Activated B cell treated with CpG ODN at 0.5 μM for 24 hours (primary cell): ENCODE data around the gene FOXN4. TPM values are rescaled to one million over a fixed set of nuclear protein-coding genes. Genes with fewer than 3 reads are reported as not detected.

ENCODE experiments used
- ATAC-seq: fragments of 200-7000 bp; cut with Tn5 transposase; one replicate; pipeline ENCODE4 v1.10.0; 2021; ENCODE audit warnings: low read depth, mild to moderate bottlenecking, moderate library complexity
- CTCF ChIA-PET: fragments of 350-600 bp; sonication (Branson Sonifier 250); formaldehyde crosslinking; loops from one replicate; lab custom pipeline; 2021; ENCODE audit warnings: antibody characterized with exemption; lab: Charles Lee
- POLR2A ChIA-PET: fragments of 350-600 bp; sonication (Branson Sonifier 250); formaldehyde crosslinking; loops from one replicate; lab custom pipeline; 2021; ENCODE audit warnings: antibody characterized with exemption; lab: Charles Lee
- DNase-seq: peaks from one replicate; pipeline ENCODE4 v3.0.0; 2022
- H3K27ac Mint-ChIP-seq: one replicate; pipeline ENCODE4 v1.8.0; 2020; ENCODE audit warnings: mixed read lengths
- H3K27me3 Mint-ChIP-seq: one replicate; pipeline ENCODE4 v1.8.0; 2021; ENCODE audit warnings: mixed read lengths
- H3K36me3 Mint-ChIP-seq: one replicate; pipeline ENCODE4 v1.8.0; 2021; ENCODE audit warnings: low read depth, mixed read lengths
- H3K4me1 Mint-ChIP-seq: one replicate; pipeline ENCODE4 v1.8.0; 2021; ENCODE audit warnings: mixed read lengths
- H3K4me3 Mint-ChIP-seq: one replicate; pipeline ENCODE4 v1.8.0; 2020; ENCODE audit warnings: mild to moderate bottlenecking, mixed read lengths
- H3K9me3 Mint-ChIP-seq: one replicate; pipeline ENCODE4 v1.8.0; 2020; ENCODE audit warnings: mixed read lengths
- CTCF ChIP-seq: fragments of 200-600 bp; IDR thresholded peaks from one replicate; pipeline ENCODE4 v1.8.0; 2022; ENCODE audit warnings: antibody characterized with exemption, mild to moderate bottlenecking
- intact Hi-C: fragments of 100-400 bp; cut with micrococcal nuclease; formaldehyde crosslinking; loops from one replicate; pipeline ENCODE4 v1.15.1; 2024
- total RNA-seq: library from RNA; stranded (reverse); gene quantifications from 2 replicates; pipeline ENCODE4 v1.2.3, GENCODE V29; 2022

Gene FOXN4
- total RNA-seq, 1 donor from 2014 or later = not detected

DNA sequence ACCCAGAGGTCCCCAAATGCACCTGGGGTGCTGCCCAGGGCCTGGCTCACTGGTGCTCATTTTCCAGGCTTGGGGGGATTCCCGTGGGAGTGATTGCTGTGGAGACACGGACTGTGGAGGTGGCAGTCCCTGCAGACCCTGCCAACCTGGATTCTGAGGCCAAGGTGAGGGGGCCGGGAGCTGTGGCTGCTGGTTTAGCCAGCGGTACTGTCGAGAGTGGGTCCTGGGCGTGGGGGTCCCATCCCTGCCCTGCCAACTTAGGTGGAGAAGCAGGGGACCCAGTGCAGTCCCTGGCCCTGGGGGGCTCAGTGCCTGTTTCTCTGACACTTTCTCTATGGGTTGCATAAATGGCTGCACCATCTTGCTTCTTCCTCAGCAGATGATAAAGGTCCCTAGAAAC lies 50.9 kb downstream of the FOXN4 start:
- Mint-ChIP-seq H3K9me3 (peaks cover 14% of the 10 kb centered on the region), H3K4me3 (no peak overlapping the region), H3K27ac (no peak overlapping the region), H3K4me1 (no peaks in the 10 kb centered on the region), H3K27me3 (no peaks in the 10 kb centered on the region), H3K36me3 (peaks cover 17% of the 10 kb centered on the region)
- intact Hi-C loops = no loop called here
- ChIA-PET CTCF (no interaction called here), POLR2A (no interaction called here)
- ATAC-seq (no peak), DNase-seq (no peak)
- TF ChIP-seq CTCF = no peak

DNA sequence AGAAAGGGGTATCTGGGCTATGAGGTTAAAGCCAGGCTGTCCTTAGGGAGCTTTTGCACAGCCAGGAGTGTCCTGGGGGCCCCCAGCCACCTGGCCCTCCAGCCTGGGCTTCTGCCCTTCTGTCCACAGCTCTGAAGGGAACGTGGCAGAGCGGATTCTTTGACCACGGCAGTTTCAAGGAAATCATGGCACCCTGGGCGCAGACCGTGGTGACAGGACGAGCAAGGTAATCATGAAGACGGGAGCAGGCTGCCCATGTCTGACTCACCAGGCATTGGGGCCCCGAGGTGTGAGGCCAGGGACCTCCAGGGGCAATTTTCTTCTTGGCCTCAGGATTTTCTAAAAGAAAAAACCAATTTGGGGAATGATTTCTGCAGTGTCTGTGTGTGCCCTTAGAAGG lies 53.1 kb downstream of the FOXN4 start:
- ChIA-PET CTCF (no interaction called here), POLR2A (no interaction called here)
- DNase-seq (no peak), ATAC-seq (no peak)
- Mint-ChIP-seq H3K27ac (no peak overlapping the region), H3K27me3 (no peaks in the 10 kb centered on the region), H3K9me3 (peaks cover 15% of the 10 kb centered on the region), H3K4me3 (no peak overlapping the region), H3K36me3 (peaks cover 20% of the 10 kb centered on the region), H3K4me1 (no peaks in the 10 kb centered on the region)
- intact Hi-C loops = no loop called here
- TF ChIP-seq CTCF = no peak

DNA sequence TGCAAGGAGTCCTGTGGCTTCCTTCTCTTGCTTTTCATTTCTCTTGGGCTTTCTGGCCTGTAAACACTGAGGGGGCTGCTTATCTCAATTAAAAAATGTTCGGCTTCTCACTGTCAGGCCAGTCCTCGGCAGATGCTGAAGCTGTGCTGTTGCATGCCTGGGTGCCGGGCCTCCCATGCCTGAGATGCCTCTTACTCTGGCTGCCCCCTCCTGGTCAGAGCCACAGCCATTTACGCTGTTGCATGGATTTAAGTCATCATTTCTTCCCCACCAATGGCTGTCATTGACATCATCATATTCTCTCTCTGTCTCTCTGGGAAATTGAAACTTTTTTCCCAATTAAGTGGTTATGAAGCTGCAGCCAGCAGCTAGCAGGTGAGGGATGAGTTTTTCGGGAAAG lies 53.7 kb downstream of the FOXN4 start:
- DNase-seq (no peak), ATAC-seq (no peak)
- Mint-ChIP-seq H3K4me1 (no peaks in the 10 kb centered on the region), H3K4me3 (no peak overlapping the region), H3K9me3 (peaks cover 15% of the 10 kb centered on the region), H3K36me3 (peaks cover 20% of the 10 kb centered on the region), H3K27ac (no peak overlapping the region), H3K27me3 (no peaks in the 10 kb centered on the region)
- POLR2A ChIA-PET = no interaction called here
- no peak for TF ChIP-seq CTCF
- CTCF ChIA-PET = no interaction called here
- intact Hi-C loops = no loop called here

GRCh38 chr12:109253913-109254544 lies 55.1 kb downstream of the FOXN4 start:
- CTCF ChIA-PET = no interaction called here
- POLR2A ChIA-PET = no interaction called here
- DNase-seq = no peak
- Mint-ChIP-seq H3K27ac (no peak overlapping the region), H3K4me1 (no peaks in the 10 kb centered on the region), H3K9me3 (peaks cover 15% of the 10 kb centered on the region), H3K27me3 (no peaks in the 10 kb centered on the region), H3K36me3 (peaks cover 20% of the 10 kb centered on the region), H3K4me3 (no peak overlapping the region)
- TF ChIP-seq CTCF = no peak
- intact Hi-C loops = no loop called here
- ATAC-seq = no peak

DNA sequence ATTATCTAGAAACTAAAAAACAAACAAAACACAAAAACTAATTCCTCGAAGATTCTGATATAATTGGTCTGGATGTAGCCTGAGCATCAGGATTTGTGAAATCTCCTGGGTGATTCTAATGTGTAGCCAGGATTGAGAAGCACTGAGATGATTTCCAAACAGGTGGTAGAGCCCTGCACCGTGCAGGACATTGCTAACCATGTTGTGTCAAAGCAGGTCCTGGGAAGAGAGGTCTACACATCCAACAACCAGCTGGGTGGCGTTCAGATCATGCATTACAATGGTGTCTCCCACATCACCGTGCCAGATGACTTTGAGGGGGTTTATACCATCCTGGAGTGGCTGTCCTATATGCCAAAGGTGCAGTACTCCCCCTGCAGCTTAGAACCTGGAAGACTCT lies 56.3 kb downstream of the FOXN4 start:
- Mint-ChIP-seq H3K4me1 (no peaks in the 10 kb centered on the region), H3K4me3 (no peak overlapping the region), H3K36me3 (peaks cover 19% of the 10 kb centered on the region), H3K27ac (no peak overlapping the region), H3K27me3 (no peaks in the 10 kb centered on the region), H3K9me3 (peaks cover 15% of the 10 kb centered on the region)
- TF ChIP-seq CTCF = no peak
- no peak for ATAC-seq
- POLR2A ChIA-PET = no interaction called here
- CTCF ChIA-PET = no interaction called here
- DNase-seq = no peak
- intact Hi-C loops = no loop called here
